HG02678 (cell line): ENCODE measurements around the gene SCN10A.

Experiments
- ATAC-seq: cut with Tn5 transposase; IDR thresholded peaks from one replicate; pipeline ENCODE4 v1.9.1; 2021; ENCODE audit warnings: mild to moderate bottlenecking, moderate library complexity; ENCODE audit not compliant: unreplicated experiment

SCN10A gene

GRCh38 chr3:38782148-38782547 is 33.9 kb downstream of the SCN10A start:
- ATAC-seq, result no peak

- ATAC-seq, result no peak
These were observed 42.5 kb downstream of the SCN10A start for GRCh38 chr3:38773528-38773927.

GRCh38 chr3:38763569-38763968 is 52.4 kb downstream of the SCN10A start:
- no peak for ATAC-seq

GRCh38 chr3:38758557-38758956 is 57.5 kb downstream of the SCN10A start:
- no peak for ATAC-seq

- ATAC-seq, result no peak
These were observed 58.3 kb downstream of the SCN10A start for GRCh38 chr3:38757721-38758120.

GRCh38 chr3:38756892-38757291 is 59.1 kb downstream of the SCN10A start:
- no peak for ATAC-seq

GRCh38 chr3:38755130-38755529 is 60.9 kb downstream of the SCN10A start:
- no peak for ATAC-seq

GRCh38 chr3:38746641-38747040 is 69.4 kb downstream of the SCN10A start:
- no peak for ATAC-seq

GRCh38 chr3:38743043-38743442 is 73.0 kb downstream of the SCN10A start:
- no peak for ATAC-seq

- ATAC-seq, result no peak
These were observed 73.5 kb downstream of the SCN10A start for GRCh38 chr3:38742550-38742949.

GRCh38 chr3:38740537-38740936 is 75.5 kb downstream of the SCN10A start:
- no peak for ATAC-seq

- ATAC-seq, result no peak
These were observed 76.1 kb downstream of the SCN10A start for GRCh38 chr3:38739931-38740330.

- ATAC-seq, result no peak
These were observed 76.7 kb downstream of the SCN10A start for GRCh38 chr3:38739396-38739689.

GRCh38 chr3:38738630-38739395 is 77.2 kb downstream of the SCN10A start:
- no peak for ATAC-seq

- no peak for ATAC-seq
These were observed 84.5 kb downstream of the SCN10A start for GRCh38 chr3:38731522-38731921.

- no peak for ATAC-seq
These were observed 85.7 kb downstream of the SCN10A start for GRCh38 chr3:38730281-38730680.

GRCh38 chr3:38728008-38728407 is 88.0 kb downstream of the SCN10A start:
- no peak for ATAC-seq

- no peak for ATAC-seq
These were observed 89.3 kb downstream of the SCN10A start for GRCh38 chr3:38726751-38727150.

GRCh38 chr3:38725726-38726419 is 90.1 kb downstream of the SCN10A start:
- ATAC-seq, result no peak

- ATAC-seq, result no peak
These were observed 91.7 kb downstream of the SCN10A start for GRCh38 chr3:38724392-38724736.

- no peak for ATAC-seq
These were observed 92.2 kb downstream of the SCN10A start for GRCh38 chr3:38723569-38724391.
